ENCODE measurements around the gene TXNRD2.

DNA sequence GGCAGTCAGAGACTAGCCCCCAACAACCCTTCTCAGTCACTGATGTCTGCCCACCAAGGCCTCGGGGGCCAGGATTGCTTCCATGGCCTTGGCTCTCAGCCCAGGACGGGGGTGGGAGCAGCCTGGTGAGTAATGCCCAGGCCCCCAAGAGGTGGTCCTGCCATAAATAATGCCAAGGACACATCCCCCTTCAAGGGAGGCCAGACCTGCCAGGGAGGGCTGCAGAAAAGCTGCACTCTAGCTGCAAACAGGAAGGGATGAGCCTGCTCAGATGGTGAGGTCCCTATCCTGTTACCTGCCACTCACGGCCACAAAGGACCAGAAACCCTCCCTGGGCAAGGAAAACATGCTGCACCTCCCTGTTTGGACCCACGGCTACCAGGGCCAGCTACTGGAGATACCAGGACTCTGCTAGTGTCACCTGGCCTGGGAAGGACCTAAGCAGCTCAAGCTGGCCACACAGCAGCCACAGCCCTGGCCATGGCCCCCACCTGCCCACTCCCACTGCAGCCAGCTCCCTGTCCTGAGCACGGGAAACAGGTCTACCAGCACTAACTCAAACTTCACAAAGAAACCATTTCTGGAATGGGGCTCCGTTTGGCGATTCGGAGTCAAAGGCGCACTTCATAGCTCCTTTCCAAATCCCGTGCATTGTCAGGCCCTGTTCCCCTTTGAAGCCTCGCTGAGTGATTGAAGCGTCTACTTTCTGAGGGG lies 99.1 kb downstream of the TXNRD2 start:
- TF ChIP-seq CTCF (IDR thresholded peaks at IDR 0.05) (no peak), POLR2A (IDR thresholded peaks at IDR 0.05) (no peak)

All from right lobe of liver (tissue), 4 donors.